ENCODE measurements around the gene MYH11.
A peak's percentile ranks its signal among the peaks of the same experiment; 100 is the strongest.

MYH11 gene

DNA sequence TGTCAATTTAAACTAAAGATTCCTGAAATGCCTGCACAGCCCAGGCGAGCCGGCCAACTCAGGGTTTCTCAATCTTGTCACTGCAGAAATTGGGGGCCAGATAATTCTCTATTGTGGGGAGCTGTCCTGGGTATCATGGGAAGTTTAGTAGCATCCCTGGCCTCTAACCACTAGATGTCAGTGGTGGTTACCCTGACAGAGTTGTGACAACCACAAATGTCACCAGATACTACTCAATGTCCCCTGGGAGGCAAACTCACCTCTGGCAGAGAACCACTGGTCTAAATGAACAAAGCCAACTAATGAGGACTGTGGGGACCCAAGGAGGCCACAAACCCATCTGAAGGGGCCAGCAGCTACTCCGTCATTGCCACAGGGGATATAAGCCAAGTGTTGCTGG, 90.9 kb downstream of the MYH11 start:
- no peak overlapping the region for H3K4me3 ChIP-seq (ENCODE audit: low read depth, low read length, poor library complexity, severe bottlenecking)
- no peaks in the 10 kb centered on the region for H3K36me3 ChIP-seq (ENCODE audit: insufficient read depth, low read length)
- H4K20me1 ChIP-seq (ENCODE audit: insufficient read depth, low read length): no peaks in the 10 kb centered on the region
- no peaks in the 10 kb centered on the region for H3F3A ChIP-seq (ENCODE audit: insufficient read depth, low read length)
- no peak overlapping the region for H3K9ac ChIP-seq (ENCODE audit: low read length)
- H3K27ac ChIP-seq (ENCODE audit: low read depth, low read length, poor library complexity, severe bottlenecking): no peak overlapping the region
- no peak overlapping the region for H3K4me2 ChIP-seq (ENCODE audit: low read length)
- no peaks in the 10 kb centered on the region for H3K27me3 ChIP-seq (ENCODE audit: insufficient read depth, low read length)
- no peaks in the 10 kb centered on the region for H3K9me2 ChIP-seq (ENCODE audit: low read depth, low read length)
- no peaks in the 10 kb centered on the region for H3K9me3 ChIP-seq (ENCODE audit: low read length)
- peaks cover 4% of the 10 kb centered on the region for H3K4me1 ChIP-seq (ENCODE audit: insufficient read depth, low read length, severe bottlenecking)
- TF ChIP-seq, protein P1, sequence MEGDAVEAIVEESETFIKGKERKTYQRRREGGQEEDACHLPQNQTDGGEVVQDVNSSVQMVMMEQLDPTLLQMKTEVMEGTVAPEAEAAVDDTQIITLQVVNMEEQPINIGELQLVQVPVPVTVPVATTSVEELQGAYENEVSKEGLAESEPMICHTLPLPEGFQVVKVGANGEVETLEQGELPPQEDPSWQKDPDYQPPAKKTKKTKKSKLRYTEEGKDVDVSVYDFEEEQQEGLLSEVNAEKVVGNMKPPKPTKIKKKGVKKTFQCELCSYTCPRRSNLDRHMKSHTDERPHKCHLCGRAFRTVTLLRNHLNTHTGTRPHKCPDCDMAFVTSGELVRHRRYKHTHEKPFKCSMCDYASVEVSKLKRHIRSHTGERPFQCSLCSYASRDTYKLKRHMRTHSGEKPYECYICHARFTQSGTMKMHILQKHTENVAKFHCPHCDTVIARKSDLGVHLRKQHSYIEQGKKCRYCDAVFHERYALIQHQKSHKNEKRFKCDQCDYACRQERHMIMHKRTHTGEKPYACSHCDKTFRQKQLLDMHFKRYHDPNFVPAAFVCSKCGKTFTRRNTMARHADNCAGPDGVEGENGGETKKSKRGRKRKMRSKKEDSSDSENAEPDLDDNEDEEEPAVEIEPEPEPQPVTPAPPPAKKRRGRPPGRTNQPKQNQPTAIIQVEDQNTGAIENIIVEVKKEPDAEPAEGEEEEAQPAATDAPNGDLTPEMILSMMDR (IDR thresholded peaks at IDR 0.05; ENCODE audit: low read length): peak; percentile 87
- TF ChIP-seq EZH2 (IDR thresholded peaks at IDR 0.05; ENCODE audit: borderline replicate concordance, low read length): no peak
- H2AFZ ChIP-seq (ENCODE audit: low read length): no peak overlapping the region
- no peaks in the 10 kb centered on the region for H3K79me2 ChIP-seq (ENCODE audit: insufficient read depth, low read length)

DNA sequence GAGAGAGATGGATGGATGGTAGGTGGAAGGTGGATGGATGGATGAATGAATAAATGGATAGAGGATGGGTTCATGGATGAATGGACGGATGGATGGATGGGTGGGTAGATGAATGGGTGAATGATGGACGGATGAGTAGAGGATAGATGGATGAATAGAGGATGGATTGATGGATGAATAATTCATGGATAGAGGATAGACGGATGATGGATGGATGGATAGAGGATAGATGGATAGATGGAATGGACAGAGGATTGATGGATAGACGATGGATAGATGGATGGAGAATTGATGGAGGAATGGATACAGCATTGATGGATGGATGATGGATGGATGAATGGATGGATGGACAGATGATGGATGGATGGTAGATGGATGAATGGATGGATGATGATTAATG, 91.7 kb downstream of the MYH11 start:
- peaks cover 4% of the 10 kb centered on the region for H3K4me1 ChIP-seq (ENCODE audit: insufficient read depth, low read length, severe bottlenecking)
- H3K4me3 ChIP-seq (ENCODE audit: low read depth, low read length, poor library complexity, severe bottlenecking): no peak overlapping the region
- H3K9me3 ChIP-seq (ENCODE audit: low read length): no peaks in the 10 kb centered on the region
- H3K36me3 ChIP-seq (ENCODE audit: insufficient read depth, low read length): no peaks in the 10 kb centered on the region
- H3K9ac ChIP-seq (ENCODE audit: low read length): no peak overlapping the region
- H3K27ac ChIP-seq (ENCODE audit: low read depth, low read length, poor library complexity, severe bottlenecking): no peak overlapping the region
- no peaks in the 10 kb centered on the region for H3F3A ChIP-seq (ENCODE audit: insufficient read depth, low read length)
- H3K79me2 ChIP-seq (ENCODE audit: insufficient read depth, low read length): no peaks in the 10 kb centered on the region
- no peak for TF ChIP-seq EZH2 (IDR thresholded peaks at IDR 0.05; ENCODE audit: borderline replicate concordance, low read length)
- TF ChIP-seq, protein P1 (IDR thresholded peaks at IDR 0.05; ENCODE audit: low read length): no peak
- no peaks in the 10 kb centered on the region for H3K27me3 ChIP-seq (ENCODE audit: insufficient read depth, low read length)
- no peak overlapping the region for H3K4me2 ChIP-seq (ENCODE audit: low read length)
- no peak overlapping the region for H2AFZ ChIP-seq (ENCODE audit: low read length)
- H4K20me1 ChIP-seq (ENCODE audit: insufficient read depth, low read length): no peaks in the 10 kb centered on the region
- H3K9me2 ChIP-seq (ENCODE audit: low read depth, low read length): no peaks in the 10 kb centered on the region

DNA sequence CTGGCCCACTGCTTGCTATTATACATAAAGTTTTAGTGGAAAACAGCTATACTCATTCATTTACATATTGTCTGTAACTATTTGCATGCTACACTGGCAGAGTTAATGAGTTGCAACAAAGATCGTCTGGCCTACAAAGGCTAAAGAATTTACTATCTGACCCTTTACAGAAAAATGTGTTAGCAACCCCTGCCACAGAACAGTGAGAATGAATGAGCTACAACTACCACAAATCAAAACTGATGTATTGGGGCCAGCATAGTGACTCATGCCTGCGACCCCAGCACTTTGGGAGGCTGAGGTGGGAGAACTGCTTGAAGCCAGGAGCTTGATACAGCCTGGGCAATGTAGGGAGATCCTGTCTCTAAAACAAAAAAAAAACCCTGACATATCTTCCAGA, 92.7 kb downstream of the MYH11 start:
- H3K27me3 ChIP-seq (ENCODE audit: insufficient read depth, low read length): no peaks in the 10 kb centered on the region
- no peaks in the 10 kb centered on the region for H3K79me2 ChIP-seq (ENCODE audit: insufficient read depth, low read length)
- H3K9me3 ChIP-seq (ENCODE audit: low read length): no peaks in the 10 kb centered on the region
- no peak overlapping the region for H3K9ac ChIP-seq (ENCODE audit: low read length)
- no peak overlapping the region for H2AFZ ChIP-seq (ENCODE audit: low read length)
- no peak overlapping the region for H3K27ac ChIP-seq (ENCODE audit: low read depth, low read length, poor library complexity, severe bottlenecking)
- H3F3A ChIP-seq (ENCODE audit: insufficient read depth, low read length): no peaks in the 10 kb centered on the region
- TF ChIP-seq, protein P1 (IDR thresholded peaks at IDR 0.05; ENCODE audit: low read length): no peak
- no peak for TF ChIP-seq EZH2 (IDR thresholded peaks at IDR 0.05; ENCODE audit: borderline replicate concordance, low read length)
- no peaks in the 10 kb centered on the region for H4K20me1 ChIP-seq (ENCODE audit: insufficient read depth, low read length)
- H3K9me2 ChIP-seq (ENCODE audit: low read depth, low read length): no peaks in the 10 kb centered on the region
- no peak overlapping the region for H3K4me2 ChIP-seq (ENCODE audit: low read length)
- peaks cover 4% of the 10 kb centered on the region for H3K4me1 ChIP-seq (ENCODE audit: insufficient read depth, low read length, severe bottlenecking)
- no peak overlapping the region for H3K4me3 ChIP-seq (ENCODE audit: low read depth, low read length, poor library complexity, severe bottlenecking)
- H3K36me3 ChIP-seq (ENCODE audit: insufficient read depth, low read length): no peaks in the 10 kb centered on the region

All from OCI-LY1 (cell line).